ENCODE measurements around the gene C2orf68.

DNA sequence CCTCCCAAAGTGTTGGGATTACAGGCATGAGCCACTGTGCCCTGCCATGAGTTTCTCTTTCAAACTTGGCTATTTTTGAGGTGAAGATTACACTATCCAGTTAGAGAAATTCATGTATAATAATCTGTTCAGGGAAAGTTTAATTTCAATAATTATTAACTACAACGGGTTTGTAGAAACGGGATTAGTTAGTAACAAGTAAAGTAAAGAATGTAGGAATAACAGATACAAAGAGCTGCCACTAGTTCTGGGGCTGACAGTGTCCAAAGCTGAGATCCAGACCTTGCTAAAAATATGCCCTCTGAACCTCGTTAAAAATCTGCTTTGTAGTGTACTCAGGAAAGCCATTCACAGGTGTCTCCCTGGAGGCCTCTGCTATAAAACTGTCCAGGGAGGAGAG lies 39.2 kb upstream of the C2orf68 start:
- TF ChIP-seq EZH2 (IDR thresholded peaks at IDR 0.05) (no peak), FOXP2 (optimal IDR thresholded peaks at IDR 0.05; ENCODE audit: control extremely low read depth, extremely low read length, insufficient read depth) (no peak)

All from SK-N-MC (cell line).